Measurements from ENCODE around the gene SENP1.

DNA sequence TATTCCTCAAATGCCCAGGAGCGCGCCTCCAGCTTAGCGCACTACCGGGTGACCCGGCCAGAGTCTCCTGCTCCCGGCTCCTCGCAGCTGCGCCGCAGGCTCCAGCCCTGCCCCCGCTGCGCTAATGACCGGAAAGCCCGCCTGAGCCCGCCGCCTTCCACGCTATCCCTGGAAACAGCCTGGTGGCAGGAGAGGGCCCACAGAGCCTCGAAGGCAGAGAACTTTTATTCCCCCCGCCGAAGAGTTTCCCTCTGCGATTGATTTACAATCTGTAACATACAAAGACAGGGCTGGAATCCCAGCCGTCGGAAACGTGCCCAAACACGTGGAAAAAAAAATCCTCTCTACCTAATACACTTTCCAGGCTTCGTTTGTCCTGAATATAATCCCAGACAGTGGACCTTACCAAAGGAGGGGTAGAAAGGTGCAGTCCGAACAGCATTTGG is 103.1 kb downstream of the SENP1 start:
- TF ChIP-seq CTCF (IDR thresholded peaks at IDR 0.05) (no peak), POLR2A (IDR thresholded peaks at IDR 0.05) (no peak), EP300 (IDR thresholded peaks at IDR 0.05; ENCODE audit: low read depth) (no peak), POLR2AphosphoS5 (IDR thresholded peaks at IDR 0.05) (no peak)
